HG03558 (cell line): ENCODE results near the gene FOLR2.

Experiments
- ATAC-seq: cut with Tn5 transposase; IDR thresholded peaks from one replicate; pipeline ENCODE4 v1.9.1; 2021; ENCODE audit warnings: moderate number of reproducible peaks; ENCODE audit not compliant: unreplicated experiment; ENCODE audit errors: extremely low read depth

FOLR2 gene

DNA sequence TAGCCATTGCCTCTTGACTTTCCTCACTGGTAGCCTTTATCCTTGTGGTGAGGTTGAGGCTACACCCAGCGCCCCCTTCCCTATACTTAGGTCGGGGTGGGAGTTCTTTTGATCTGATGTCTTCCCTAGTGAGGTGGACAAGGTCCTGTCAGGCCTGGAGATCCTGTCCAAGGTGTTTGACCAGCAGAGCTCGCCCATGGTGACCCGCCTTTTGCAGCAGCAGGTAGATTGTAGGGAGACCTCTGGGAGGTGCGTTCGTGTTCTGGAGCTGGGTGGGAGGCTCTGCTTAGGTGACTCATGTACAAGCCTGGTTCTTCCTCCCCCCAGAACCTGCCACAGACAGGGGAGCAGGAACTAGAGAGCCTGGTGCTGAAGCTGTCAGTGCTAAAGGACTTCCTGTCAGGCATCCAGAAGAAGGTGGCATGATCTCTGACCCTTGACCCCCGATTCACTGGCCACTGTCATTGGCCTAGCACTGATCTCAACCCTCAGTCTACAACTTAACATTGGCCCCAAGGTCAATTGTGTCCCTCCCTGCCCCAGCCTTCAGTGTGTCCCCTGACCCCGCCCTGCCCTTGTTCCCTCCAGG is 12.8 kb downstream of the FOLR2 start:
- no peak for ATAC-seq

DNA sequence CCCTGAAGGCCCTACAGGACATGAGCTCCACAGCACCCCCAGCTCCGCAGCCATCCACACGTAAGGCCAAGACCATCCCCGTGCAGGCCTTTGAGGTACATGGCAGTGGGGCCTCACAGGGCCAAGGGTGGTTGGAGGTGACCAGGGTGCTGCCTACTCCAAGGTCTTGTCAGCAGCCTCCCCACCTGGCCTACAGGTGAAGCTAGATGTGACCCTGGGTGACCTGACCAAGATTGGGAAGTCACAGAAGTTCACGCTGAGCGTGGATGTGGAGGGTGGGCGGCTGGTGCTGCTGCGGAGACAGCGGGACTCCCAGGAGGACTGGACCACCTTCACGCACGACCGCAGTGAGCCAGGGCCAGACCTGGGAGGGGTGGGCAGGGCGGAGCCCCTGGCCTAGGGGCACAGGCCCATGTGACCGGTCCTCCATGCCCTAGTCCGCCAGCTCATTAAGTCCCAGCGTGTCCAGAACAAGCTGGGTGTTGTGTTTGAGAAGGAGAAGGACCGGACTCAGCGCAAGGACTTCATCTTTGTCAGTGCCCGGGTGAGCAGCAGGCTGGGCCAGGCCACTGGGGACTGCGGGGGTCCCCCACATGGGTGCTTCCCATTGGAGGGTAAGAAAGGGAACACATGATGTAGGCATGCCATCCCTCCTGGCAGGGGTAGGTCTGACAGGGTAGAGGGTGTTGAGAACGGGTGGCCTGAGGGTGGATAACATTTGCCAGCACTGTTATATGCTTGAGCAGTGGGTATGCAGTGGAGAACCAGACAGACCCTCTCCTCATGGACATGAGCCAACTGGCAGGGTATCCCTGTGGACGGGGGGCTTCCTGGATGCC is 13.6 kb downstream of the FOLR2 start:
- ATAC-seq = no peak

DNA sequence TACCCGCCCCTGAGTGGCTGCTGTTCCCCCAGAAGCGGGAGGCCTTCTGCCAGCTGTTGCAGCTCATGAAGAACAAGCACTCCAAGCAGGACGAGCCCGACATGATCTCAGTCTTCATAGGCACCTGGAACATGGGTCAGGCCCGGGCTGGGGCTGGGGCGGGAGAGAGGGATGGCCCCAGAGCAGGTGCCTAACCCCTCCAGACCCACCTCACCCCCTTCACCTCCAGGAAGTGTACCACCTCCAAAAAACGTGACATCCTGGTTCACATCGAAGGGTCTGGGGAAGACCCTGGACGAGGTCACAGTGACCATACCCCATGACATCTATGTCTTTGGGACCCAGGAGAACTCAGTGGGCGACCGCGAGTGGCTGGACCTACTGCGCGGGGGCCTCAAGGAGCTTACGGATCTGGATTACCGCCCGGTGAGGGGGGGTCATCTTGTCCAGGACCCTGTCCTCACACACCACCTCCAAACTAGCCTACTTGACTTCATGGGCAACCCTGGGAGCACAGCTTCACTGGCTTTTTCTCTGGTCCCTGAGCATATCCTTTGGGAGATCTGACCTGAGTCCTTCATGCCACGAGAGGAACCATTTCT is 14.3 kb downstream of the FOLR2 start:
- ATAC-seq = no peak

DNA sequence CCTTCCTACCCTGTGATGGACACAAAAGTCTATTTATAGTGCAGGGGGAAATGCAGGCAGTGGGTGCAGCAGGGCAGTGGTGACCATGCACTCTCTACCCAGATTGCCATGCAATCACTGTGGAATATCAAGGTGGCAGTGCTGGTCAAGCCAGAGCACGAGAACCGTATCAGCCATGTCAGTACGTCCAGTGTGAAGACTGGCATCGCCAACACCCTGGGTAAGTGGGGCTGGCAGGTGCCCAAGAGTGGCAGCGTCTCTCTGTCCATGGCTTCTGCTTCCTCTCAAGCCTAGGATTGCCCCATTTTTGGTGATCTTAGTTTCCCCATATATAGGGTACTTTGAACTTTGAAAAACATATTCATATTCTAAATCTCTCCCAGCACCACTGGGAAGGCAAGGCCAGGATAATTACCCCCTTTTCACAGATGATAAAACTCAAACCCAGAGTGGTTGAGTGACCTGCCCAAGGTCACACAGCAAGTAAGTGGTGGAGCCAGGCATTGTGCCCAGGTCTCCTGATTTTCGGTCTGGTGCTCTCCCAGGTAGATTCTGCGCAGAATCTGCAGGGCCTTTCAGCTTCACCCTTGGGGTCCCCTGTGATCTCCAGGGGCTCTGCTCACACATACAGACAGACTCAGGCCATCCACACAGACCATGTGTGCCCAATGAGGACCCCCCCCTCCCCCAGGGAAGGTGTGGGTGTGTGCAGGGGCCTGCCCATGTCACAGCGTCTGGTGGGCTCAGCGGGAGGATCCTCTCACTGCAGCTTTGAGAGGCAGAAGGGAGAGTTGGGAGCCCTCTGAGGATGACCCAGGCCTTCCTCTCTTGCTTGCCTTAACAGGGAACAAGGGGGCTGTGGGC is 15.0 kb downstream of the FOLR2 start:
- ATAC-seq = no peak

DNA sequence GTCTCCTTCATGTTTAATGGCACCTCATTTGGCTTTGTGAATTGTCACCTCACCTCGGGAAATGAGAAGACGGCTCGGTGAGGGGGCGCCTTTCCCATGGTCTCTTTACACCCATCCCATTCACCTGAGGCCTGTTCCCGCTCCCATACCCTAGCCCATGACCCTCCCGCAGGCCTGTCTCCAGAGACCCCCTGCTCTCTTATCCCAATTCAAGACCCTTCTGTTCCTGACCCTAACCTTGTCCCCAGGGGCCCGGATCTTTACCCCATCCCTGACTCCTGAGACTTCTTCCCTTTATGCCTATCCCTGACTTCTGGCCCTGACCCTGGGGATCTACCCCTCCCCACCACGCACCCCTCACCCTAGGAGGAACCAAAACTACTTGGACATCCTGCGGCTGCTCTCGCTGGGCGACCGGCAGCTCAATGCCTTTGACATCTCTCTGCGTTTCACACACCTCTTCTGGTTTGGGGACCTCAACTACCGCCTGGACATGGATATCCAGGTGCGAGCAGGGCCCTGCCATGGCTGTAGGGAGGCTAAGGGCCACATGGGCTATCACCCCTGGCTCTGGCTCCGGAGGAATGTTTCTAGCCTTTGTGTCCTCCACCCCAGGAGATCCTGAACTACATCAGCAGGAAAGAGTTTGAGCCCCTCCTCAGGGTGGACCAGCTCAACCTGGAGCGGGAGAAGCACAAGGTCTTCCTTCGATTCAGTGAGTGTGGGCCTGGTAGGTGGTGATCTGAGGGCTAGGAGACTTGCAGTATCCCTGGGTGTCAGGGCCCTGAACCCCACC is 15.9 kb downstream of the FOLR2 start:
- ATAC-seq = no peak

DNA sequence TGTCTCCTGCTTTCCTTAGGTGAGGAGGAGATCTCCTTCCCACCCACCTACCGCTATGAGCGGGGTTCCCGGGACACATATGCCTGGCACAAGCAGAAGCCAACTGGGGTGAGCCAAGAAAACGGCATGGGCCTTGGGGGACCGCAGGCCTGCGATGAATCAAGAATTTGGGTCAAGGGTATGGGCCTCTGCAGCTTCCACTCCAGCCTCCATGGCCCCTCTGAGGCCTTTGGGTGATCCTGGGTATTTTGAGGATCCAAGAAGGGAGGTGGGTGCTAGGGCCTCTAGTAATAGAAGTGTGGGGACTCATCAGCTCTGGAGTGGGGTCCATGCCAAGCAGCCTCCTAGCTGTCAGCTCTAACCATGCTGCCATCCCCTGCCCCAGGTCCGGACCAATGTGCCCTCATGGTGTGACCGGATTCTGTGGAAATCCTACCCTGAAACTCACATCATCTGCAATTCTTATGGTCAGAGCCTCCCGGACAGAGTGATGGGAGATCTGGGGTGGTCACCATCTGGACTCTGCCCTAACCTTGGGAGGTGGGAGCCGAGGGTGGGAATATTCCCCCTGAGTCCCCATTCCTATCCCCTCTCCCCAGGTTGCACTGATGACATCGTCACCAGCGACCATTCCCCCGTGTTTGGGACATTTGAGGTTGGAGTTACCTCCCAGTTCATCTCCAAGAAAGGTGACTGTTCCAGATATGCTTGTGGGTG is 16.6 kb downstream of the FOLR2 start:
- ATAC-seq = no peak

DNA sequence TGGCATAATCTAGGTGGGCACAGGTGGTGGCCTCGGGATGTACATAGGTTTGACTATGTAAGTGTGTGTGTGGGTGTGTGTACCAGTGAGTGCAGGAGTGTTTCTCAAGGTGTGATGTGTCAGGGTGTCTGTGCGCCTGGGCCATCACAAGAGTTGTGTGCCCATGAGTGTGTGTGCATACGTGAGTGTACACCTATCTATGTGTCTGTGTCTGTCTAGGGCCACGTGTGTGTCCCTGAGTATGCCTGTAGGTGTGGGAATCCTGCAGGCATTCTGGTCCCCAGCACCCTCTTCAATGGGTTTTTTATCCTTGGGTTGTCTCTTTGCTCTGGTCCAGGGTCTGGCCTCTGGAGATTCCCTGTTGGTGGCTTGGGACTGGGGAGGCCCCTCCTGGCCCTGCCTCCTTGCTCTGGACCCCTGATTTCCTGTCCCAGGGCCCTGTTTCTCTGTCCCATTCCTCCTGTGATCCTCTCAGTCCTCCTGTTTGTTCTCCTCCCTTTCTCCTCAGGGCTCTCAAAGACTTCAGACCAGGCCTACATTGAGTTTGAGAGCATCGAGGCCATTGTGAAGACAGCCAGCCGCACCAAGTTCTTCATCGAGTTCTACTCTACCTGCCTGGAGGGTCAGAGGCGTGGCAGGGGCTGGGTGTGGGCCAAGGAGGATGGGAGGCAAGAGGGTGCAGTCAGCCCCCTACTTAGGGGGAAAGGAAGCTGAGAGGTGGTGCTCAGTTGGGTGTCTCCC is 17.3 kb downstream of the FOLR2 start:
- ATAC-seq = no peak

DNA sequence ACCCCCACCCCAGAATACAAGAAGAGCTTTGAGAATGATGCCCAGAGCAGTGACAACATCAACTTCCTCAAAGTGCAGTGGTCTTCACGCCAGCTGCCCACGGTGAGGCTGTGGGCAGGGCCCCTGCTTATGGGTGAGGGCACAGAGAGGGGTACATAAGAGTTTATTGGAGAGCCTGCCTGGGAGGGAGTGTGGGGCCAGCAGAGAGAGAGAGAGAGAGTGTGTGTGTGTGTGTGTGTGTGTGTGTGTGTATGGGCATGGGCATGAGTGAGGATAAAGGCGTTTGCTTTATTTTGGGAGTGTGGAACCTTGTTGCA is 17.9 kb downstream of the FOLR2 start:
- no peak for ATAC-seq

DNA sequence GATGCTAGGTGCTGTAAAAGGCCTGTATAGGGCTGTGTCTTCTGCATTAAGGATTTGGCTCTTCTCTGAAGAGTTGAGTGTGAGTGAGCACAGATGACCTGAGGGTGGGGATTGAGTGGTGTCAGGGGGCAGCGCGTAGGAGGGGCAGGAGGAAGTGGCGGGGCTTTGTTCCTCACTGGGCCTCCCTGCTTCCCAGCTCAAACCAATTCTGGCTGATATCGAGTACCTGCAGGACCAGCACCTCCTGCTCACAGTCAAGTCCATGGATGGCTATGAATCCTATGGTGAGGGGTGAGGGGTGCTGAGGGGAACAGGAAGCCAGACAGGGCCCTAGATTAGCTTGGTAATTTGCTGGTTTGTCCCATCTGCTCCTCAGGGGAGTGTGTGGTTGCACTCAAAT is 18.3 kb downstream of the FOLR2 start:
- no peak for ATAC-seq

DNA sequence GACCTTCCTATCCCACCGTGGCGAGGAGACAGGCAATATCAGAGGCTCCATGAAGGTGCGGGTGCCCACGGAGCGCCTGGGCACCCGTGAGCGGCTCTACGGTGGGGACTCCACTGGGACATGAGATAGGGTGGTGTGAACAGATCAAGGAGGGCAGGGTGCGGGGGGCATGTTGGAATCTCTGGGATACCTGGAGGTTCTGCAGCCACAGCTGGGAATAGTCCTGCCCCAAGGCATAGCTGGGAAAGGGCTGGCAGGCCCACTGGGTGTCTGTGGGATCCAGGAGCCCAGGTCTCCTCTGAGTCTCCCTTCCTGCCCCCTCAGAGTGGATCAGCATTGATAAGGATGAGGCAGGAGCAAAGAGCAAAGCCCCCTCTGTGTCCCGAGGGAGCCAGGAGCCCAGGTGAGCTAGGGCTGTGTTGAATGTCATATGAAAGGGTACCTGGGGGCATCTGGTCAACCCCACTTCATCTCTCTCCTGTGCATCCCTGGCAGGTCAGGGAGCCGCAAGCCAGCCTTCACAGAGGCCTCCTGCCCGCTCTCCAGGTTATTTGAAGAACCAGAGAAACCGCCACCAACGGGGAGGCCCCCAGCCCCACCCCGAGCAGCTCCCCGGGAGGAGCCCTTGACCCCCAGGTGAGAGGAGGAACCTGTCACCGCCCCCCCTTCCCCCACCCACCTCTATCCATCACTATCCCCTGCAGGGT is 18.9 kb downstream of the FOLR2 start:
- no peak for ATAC-seq

DNA sequence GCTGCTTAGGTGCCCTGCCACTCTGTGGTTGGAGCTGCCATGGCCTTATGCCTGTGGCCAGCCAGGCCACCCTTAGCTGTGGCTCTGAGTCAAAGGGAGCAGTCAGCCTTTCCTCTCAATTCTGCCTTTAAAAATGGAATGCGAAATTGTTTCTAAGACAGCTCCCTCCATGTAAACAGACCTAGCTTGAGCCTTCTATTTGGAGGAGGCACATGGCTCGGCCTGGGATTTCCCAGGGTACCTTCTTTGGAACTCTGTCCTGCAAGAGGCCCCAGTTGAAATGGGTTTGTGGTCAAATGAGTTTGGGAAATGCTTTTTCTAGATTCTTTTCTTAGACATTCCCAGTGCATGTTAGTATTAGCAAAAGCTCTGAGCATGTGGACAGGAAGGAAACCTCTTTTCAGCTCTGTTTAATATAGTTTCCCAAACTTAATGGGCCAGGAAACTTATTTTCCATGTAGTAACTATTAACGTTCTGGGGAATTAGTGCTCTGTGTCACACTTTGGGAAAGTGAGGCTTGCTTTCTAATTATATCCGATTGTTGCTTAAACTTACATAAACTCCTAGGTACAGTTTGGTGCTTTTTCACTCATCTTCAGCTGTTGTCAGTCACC is 19.6 kb downstream of the FOLR2 start:
- ATAC-seq = no peak

DNA sequence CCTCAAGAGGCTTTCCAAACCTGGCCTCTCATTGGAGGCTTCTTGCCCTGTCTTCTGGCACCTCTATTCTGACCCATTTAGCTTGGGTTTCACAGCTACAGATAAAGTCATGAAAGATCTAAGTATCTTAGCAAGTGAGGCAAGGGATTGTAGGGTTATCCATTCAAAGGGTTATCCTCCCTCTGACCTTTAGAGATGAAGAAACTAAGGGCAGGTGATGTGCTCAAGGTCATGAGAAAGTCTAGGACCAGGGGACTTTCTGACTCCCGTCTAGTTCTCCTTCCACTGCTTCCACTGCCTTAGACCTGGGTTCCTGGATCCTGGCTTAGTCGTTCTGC is 20.1 kb downstream of the FOLR2 start:
- no peak for ATAC-seq

DNA sequence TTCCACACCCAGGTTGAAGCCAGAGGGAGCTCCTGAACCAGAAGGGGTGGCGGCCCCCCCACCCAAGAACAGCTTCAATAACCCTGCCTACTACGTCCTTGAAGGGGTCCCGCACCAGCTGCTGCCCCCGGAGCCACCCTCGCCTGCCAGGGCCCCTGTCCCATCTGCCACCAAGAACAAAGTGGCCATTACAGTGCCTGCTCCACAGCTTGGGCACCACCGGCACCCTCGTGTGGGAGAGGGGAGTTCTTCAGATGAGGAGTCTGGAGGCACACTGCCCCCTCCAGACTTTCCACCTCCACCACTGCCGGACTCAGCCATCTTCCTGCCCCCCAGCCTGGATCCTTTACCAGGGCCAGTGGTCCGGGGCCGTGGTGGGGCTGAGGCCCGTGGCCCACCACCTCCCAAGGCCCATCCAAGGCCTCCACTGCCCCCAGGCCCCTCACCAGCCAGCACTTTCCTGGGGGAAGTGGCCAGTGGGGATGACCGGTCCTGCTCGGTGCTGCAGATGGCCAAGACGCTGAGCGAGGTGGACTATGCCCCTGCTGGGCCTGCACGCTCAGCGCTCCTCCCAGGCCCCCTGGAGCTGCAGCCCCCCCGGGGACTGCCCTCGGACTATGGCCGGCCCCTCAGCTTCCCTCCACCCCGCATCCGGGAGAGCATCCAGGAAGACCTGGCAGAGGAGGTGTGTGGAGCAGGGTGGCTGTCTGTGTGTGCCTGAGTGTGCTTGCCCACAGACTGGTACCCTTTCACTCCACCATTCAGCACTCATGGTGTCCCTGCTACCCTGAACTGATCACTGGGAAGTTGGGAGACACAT is 20.7 kb downstream of the FOLR2 start:
- no peak for ATAC-seq

DNA sequence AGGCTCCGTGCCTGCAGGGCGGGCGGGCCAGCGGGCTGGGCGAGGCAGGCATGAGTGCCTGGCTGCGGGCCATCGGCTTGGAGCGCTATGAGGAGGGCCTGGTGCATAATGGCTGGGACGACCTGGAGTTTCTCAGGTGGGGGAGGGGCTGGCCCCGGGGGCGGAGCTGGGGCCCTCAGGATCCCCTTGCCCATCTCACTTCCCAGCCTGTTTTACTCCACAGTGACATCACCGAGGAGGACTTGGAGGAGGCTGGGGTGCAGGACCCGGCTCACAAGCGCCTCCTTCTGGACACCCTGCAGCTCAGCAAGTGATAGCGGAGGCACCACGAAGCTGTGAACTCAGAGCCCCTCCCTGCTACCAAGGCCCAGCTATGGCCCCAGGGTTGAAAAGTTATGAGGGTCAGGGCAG is 21.5 kb downstream of the FOLR2 start:
- no peak for ATAC-seq

DNA sequence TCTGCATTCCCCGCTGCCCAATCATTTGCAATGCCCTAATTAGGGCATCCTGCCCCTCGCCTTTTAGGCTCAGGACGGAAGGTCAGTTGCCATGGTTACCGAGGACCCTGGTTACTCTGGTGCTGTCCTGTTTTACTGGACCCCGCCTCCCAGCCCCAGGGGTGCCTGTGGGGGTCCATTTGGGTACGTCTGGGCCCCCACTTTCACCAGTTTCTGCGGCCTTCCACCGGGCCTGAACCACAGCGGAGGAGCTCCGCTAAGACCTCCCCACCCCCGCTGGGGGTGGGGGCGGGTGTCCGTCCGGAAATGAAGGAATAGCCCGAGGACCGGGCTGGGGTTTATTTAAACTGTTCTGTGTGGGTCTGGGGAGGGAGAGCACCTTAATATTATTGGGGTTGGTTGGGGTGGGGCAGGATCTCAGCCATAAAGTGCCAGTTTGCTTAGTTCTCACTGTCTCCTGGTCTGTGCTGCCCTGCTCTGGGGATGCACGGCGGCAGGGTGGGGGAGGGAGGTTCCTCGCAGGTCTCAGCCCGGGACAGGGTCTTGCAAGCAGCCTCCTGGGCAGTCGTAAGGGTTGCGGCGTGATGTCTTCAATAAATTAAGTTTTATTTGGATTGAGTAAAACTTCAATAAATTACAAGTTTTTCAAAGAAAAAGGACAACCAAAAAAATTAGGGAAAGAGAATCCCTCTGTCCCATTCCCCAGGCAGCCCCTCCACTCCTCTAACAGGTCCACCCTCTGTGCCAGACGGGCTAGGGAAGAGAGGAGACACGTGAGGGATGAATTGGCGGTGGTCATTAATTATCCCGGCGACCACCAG is 22.1 kb downstream of the FOLR2 start:
- ATAC-seq = no peak

DNA sequence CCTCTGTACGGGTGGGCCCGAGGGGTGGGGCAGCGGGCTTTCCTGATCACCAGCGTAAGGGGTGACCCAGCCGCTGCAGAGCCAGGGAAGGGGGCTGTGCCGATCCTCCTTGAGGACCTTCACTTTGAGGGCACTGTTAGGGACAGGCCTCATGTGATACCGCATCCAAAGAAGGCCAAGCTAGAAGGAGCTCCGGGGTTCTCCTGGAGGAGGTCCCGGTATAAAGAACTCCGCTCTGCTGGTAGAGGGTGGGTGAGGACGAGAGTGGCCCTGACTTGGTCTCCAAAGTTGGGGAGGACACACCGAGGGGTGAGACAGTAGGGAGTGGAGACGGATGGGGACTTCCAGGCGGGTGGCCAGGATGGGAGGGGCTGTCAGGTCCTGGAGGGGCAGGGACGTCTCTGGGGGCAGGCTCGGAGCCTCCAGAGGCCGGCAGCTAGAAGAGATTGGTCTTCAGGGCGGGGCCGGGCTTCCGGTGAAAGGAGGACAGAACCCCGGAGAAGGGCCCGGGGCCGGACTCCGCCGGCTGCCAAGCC is 22.8 kb downstream of the FOLR2 start:
- ATAC-seq = no peak
